ENCODE results near the gene LIME1.

Gene LIME1

GRCh38 chr20:63782051-63782471 lies 45.6 kb downstream of the LIME1 start:
- H2AFZ ChIP-seq (ENCODE audit: low read length, unreplicated experiment), result no peak overlapping the region
- no peaks in the 10 kb centered on the region for H3K4me1 ChIP-seq (ENCODE audit: control insufficient read depth, insufficient read depth, low read length, unreplicated experiment)
- H3K27ac ChIP-seq (ENCODE audit: low read depth, low read length), result no peak overlapping the region
- no peaks in the 10 kb centered on the region for H3K36me3 ChIP-seq (ENCODE audit: insufficient read depth, low read length)
- H3K27me3 ChIP-seq (ENCODE audit: insufficient read depth, low read length), result no peaks in the 10 kb centered on the region
- H3K4me3 ChIP-seq (ENCODE audit: low read depth, low read length), result no peak overlapping the region
- H3K79me2 ChIP-seq (ENCODE audit: control insufficient read depth, insufficient read depth, low read length, unreplicated experiment), result no peaks in the 10 kb centered on the region

- no peak overlapping the region for H3K4me3 ChIP-seq (ENCODE audit: low read depth, low read length)
- no peaks in the 10 kb centered on the region for H3K36me3 ChIP-seq (ENCODE audit: insufficient read depth, low read length)
- no peaks in the 10 kb centered on the region for H3K27me3 ChIP-seq (ENCODE audit: insufficient read depth, low read length)
- no peaks in the 10 kb centered on the region for H3K79me2 ChIP-seq (ENCODE audit: control insufficient read depth, insufficient read depth, low read length, unreplicated experiment)
- no peak overlapping the region for H2AFZ ChIP-seq (ENCODE audit: low read length, unreplicated experiment)
- H3K4me1 ChIP-seq (ENCODE audit: control insufficient read depth, insufficient read depth, low read length, unreplicated experiment), result no peaks in the 10 kb centered on the region
- H3K27ac ChIP-seq (ENCODE audit: low read depth, low read length), result no peak overlapping the region
Measured at GRCh38 chr20:63782521-63782971, 46.1 kb downstream of the LIME1 start.

- Histone ChIP-seq H3K36me3 (ENCODE audit: insufficient read depth, low read length) (no peaks in the 10 kb centered on the region), H2AFZ (ENCODE audit: low read length, unreplicated experiment) (no peak overlapping the region), H3K4me1 (ENCODE audit: control insufficient read depth, insufficient read depth, low read length, unreplicated experiment) (no peaks in the 10 kb centered on the region), H3K79me2 (ENCODE audit: control insufficient read depth, insufficient read depth, low read length, unreplicated experiment) (no peaks in the 10 kb centered on the region), H3K27me3 (ENCODE audit: insufficient read depth, low read length) (no peaks in the 10 kb centered on the region), H3K4me3 (ENCODE audit: low read depth, low read length) (no peak overlapping the region), H3K27ac (ENCODE audit: low read depth, low read length) (no peak overlapping the region)
Measured at GRCh38 chr20:63783970-63784369, 47.5 kb downstream of the LIME1 start.

- no peak overlapping the region for H2AFZ ChIP-seq (ENCODE audit: low read length, unreplicated experiment)
Measured at GRCh38 chr20:63785691-63786131, 49.2 kb downstream of the LIME1 start.

GRCh38 chr20:63787302-63787701 lies 50.8 kb downstream of the LIME1 start:
- Histone ChIP-seq H3K4me1 (ENCODE audit: control insufficient read depth, insufficient read depth, low read length, unreplicated experiment) (no peaks in the 10 kb centered on the region), H3K27me3 (ENCODE audit: insufficient read depth, low read length) (no peaks in the 10 kb centered on the region), H3K79me2 (ENCODE audit: control insufficient read depth, insufficient read depth, low read length, unreplicated experiment) (no peaks in the 10 kb centered on the region), H3K36me3 (ENCODE audit: insufficient read depth, low read length) (no peaks in the 10 kb centered on the region), H3K27ac (ENCODE audit: low read depth, low read length) (no peak overlapping the region), H3K4me3 (ENCODE audit: low read depth, low read length) (no peak overlapping the region), H2AFZ (ENCODE audit: low read length, unreplicated experiment) (no peak overlapping the region)

More at GRCh38 chr20:63785691-63786131, 49.2 kb downstream of the LIME1 start:
- no peaks in the 10 kb centered on the region for H3K36me3 ChIP-seq (ENCODE audit: insufficient read depth, low read length)
- H3K27me3 ChIP-seq (ENCODE audit: insufficient read depth, low read length), result no peaks in the 10 kb centered on the region
- H3K79me2 ChIP-seq (ENCODE audit: control insufficient read depth, insufficient read depth, low read length, unreplicated experiment), result no peaks in the 10 kb centered on the region
- no peak overlapping the region for H3K27ac ChIP-seq (ENCODE audit: low read depth, low read length)
- no peaks in the 10 kb centered on the region for H3K4me1 ChIP-seq (ENCODE audit: control insufficient read depth, insufficient read depth, low read length, unreplicated experiment)
- H3K4me3 ChIP-seq (ENCODE audit: low read depth, low read length), result no peak overlapping the region

- Histone ChIP-seq H3K27me3 (ENCODE audit: insufficient read depth, low read length) (no peaks in the 10 kb centered on the region), H3K4me3 (ENCODE audit: low read depth, low read length) (no peak overlapping the region), H3K79me2 (ENCODE audit: control insufficient read depth, insufficient read depth, low read length, unreplicated experiment) (no peaks in the 10 kb centered on the region), H3K27ac (ENCODE audit: low read depth, low read length) (no peak overlapping the region), H3K36me3 (ENCODE audit: insufficient read depth, low read length) (no peaks in the 10 kb centered on the region), H2AFZ (ENCODE audit: low read length, unreplicated experiment) (no peak overlapping the region), H3K4me1 (ENCODE audit: control insufficient read depth, insufficient read depth, low read length, unreplicated experiment) (no peaks in the 10 kb centered on the region)
Measured at GRCh38 chr20:63787749-63788148, 51.3 kb downstream of the LIME1 start.
